RKO (cell line): Measurements from ENCODE around the gene ANKRD13B.

Experiments
- DNase-seq: peaks from one replicate; pipeline ENCODE4 v3.0.0-alpha.2; 2016; ENCODE audit warnings: low spot score

The ANKRD13B gene

DNA sequence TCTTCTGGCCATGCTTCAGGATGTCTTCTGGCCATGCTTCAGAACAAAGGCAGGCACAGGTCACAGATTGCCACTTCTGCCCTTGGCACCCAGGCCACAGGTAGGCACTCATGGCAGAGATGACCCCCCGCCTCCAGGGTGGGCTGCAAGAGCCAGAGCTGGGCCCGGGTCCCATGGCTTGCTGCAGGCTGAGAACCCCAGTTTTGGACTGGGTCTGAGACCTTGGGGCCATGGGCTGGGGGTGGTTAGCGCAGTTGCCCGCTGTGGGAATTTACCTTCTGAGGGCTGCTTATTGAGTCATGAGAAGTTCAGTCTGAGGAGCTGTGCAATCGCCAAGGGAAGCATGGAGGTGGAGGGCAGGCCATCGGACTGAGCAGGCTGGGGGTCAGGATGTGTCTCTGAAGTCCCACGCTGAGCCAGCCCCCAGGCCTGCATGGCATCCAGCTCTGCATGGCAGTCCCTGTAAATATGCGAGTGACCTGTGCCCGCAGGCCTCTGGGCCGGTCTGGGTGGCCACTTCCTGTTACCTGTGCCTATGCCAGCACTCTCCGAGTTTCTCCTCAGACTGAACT lies 1.7 kb downstream of the ANKRD13B start:
- DNase-seq: no peak

DNA sequence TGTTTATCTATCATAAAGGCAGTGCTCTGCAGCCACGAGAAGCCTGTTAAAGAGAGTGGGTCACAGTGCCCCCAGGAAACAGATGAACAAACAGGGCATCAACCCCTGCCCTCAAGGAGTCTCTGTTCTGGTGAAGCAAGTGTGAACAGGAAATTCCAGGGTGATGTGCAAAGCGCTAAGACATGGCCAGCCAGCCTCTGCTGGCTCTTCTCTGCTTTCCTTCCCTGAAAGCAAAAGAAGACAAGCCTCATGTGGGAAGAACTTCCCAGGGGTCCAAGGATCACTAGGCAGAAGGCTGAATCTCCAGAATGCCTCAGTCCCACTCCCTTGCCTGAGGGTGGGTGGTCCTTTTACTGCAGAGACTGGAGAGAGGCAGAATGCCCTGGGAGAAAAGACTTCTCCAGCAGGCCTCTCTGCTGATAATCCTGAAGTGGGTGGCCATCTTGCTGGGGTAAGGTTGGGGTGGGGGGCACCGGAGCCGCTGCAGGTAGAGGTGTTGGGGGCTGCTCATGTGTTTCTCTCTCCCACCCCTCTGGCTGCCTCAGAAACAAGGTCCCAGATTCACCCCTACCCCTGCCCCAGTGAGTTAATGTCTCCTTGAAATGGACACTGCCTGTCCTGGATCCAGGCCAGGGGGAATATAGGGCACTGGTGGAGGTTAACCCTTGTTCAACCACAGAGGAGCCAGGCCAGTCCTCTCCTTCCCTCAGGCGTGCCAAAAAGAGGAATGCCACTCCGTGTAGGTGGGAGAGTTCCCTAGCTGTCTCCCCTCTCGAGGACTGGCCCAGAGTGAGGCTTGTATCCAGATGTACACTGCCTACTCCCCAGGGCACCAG lies 2.4 kb downstream of the ANKRD13B start:
- no peak for DNase-seq

DNA sequence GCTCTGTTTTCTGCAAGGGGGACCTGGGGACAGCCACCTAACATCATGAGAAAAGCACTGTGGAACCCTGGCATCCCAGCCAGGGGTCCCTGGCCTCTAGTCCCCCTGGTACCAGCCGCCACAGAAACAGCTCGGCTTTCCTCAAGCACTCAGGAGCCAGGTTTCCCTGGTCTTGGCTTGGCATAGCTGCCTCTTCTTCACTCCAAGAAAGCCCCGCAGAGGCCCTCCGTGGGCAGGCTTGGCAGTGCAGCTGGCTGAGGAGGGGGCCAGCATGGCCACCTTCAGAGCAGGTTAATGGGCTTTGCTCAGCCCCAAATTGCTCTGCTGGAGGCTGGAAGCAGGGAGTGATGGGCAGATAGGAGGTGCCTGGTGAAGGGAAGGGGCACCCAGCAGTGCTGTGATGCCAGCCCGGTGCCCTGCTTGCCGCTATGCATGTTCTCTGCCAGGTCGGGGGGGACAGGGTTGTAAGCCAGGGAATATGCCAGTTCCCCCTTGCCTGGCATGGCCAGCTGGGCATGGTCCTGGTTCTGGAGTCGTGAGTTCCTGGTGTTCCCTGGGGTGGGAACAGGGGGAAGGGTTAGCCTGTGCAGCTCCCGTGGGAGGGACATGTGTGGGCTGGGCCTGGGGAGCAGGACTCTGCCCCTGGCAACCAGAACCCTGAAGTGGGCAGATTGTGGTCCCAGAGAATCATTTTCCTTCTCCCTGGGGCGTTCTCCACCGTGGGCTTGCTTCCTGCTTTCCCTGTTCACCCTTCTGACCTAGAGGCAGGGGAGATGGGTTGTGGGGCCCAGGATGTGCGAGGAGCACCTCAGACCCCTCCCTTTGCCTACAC lies 3.2 kb downstream of the ANKRD13B start:
- no peak for DNase-seq

- DNase-seq: no peak
Measured at GRCh38 chr17:29596811-29597210, 3.9 kb downstream of the ANKRD13B start.

DNA sequence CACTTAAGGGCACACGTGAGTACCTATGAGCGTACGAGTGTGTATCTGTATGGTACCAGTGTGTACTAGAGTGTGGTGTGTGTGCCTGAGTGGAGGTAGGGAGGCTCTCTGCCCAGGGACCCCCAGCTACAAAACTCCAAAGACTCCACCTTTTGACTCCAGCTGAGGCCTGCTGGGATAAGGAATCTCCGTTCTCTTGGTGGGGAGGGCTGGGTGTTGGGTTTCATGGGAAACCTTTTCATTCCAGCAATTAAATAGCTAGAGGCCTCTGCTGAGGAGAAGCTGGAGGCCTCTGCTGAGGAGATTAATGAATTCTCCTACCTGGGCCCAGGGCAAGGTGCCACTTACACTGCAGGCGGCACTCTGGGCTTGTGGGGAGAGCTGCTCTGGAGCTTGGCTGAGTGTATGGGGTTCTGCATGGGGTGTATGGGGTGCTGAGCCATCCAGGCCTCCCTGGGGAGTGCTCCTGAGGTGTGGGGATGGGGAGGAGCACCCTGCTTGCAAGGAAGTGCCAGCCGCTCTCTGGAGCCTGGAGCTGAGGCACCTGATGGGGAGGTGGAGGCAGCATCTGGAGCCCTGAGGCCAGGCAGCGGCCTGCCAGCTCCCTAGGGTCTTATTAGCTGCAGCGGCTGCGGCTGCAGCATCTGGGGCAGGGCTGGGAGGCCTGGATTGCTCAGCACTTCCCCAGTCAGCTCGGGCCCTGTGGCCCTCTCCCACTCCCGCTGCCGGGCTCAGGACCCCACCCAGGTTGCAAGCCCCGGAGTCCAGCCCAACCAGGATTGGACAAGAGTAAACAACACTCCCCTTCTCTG lies 4.6 kb downstream of the ANKRD13B start:
- no peak for DNase-seq

- no peak for DNase-seq
Measured at GRCh38 chr17:29603109-29603674, 10.3 kb downstream of the ANKRD13B start.

DNA sequence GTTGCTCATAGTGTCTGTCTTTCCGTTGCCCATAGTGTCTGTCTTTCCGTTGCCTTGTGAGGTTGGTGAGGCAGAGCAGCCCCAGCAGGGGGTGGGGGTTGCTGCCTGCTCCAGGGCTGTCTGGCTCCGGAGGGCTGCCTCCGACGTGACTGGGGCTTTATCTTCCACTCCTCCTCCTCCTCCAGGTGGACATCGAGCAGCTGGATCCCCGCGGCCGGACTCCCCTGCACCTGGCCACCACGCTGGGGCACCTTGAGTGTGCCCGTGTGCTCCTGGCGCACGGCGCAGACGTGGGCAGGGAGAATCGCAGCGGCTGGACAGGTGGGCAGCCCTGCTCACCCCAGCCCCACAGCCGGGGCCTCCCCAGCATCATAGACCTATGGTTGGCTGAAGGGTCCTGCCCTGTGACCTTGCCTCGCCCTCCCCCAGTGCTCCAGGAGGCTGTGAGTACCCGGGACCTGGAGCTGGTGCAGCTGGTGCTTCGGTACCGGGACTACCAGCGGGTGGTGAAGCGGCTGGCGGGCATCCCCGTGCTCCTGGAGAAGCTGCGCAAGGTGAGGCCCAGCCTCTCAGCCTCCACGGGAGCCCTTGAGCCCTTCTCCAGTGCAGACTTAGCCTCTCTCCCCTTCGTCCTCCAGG lies 14.7 kb downstream of the ANKRD13B start:
- no peak for DNase-seq

DNA sequence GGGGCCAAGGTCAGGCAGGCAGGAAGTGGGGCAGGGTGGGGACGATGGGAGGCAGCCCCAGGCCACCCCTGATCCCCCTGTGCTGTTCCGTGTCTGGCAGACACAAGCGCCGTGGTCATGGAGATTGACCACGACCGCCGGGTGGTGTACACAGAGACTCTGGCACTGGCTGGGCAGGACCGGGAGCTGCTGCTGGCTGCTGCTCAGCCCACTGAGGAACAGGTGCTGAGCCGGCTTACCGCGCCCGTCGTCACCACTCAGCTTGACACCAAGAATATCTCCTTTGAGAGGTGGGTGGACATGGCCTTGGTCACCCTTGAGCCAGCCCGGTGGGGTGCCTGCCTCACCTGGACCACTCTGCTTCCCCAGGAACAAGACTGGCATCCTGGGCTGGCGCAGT lies 16.1 kb downstream of the ANKRD13B start:
- DNase-seq: no peak

DNA sequence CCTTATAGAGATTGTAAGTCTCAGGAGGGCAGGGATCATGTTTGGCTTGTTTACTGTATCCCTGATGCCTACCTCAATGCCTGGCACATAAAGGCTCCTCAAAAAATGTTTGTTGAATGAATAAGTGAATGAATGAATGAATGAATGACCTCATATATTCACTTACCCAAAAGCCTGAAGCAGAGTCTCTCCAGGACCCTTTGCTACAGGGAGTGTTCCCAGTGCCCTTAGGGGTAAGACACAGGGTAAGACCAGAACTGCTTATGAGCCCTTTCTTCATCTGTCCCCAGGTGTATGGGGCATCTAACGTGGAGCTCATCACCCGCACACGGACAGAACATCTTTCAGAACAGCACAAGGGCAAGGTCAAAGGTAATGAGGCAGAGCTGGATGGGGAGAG lies 17.5 kb downstream of the ANKRD13B start:
- no peak for DNase-seq

DNA sequence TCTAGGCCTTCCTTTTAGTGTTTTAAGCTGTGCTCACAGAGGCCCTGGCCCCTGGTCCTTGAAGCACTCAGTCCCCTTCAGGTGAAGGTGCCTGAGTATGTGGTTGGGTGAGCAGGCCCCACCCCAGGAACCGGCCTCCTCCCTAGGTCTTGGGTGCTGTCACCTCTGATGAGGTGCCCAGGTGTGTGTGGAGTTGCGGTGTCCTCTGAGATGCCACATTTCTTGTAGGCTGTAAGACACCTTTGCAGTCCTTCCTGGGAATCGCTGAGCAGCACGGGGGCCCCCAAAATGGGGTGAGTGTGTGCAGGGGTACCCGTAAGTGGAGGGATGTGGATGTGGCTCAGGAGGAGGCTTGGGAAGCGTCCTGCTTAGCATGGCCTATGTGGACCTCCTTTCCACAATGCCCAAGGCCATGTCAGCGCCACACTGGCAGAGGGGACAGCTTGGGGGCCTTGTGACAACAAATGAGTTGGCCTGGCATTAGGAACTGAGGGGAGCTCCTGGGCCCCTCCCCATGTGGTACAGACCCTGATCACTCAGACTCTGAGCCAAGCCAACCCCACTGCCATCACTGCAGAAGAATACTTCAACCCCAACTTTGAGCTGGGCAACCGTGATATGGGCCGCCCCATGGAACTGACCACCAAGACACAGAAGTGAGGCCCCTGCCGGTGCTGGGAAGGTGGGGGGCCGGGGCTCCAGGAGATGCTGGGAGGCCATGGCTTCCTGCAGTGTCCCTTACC lies 18.6 kb downstream of the ANKRD13B start:
- no peak for DNase-seq

- no peak for DNase-seq
Measured at GRCh38 chr17:29612094-29612403, 19.1 kb downstream of the ANKRD13B start.

GRCh38 chr17:29612404-29613280 lies 19.7 kb downstream of the ANKRD13B start:
- no peak for DNase-seq

GRCh38 chr17:29613352-29613837 lies 20.5 kb downstream of the ANKRD13B start:
- DNase-seq: no peak

GRCh38 chr17:29613856-29614255 lies 20.9 kb downstream of the ANKRD13B start:
- no peak for DNase-seq

DNA sequence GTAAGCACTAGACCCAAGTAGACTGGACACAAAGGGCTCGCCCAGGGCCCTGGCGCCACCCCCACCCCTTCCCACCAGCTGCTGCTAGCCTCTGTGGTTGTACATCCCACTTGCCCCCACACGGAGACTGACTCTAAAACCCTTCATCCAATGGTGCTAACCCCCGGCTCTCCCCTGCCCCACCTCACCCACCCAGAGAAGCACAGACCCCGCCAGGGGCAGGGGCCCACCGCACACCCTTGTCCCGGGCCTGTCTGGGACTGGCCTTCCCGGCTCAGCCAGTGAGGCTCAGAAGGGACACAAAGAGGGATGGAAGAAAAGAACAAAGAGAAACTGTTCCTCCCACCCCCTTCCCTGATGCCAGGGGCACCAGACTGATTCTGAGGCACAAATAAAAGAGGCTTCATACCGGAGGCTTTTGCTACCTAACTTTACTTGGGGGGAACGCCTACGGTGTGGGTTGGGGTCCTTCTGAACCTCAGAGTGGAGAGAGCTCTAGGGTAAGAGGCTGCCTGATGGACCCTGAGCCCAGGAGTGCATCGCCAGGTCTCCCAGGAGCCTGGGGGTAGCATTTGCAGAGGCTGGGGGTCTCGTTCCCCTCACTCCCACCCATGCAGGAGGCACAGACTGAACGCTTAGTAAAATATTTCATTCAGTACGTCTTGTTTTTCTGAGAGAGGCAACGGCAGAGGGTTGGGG lies 21.6 kb downstream of the ANKRD13B start:
- no peak for DNase-seq

GRCh38 chr17:29615048-29615385 lies 22.1 kb downstream of the ANKRD13B start:
- no peak for DNase-seq

DNA sequence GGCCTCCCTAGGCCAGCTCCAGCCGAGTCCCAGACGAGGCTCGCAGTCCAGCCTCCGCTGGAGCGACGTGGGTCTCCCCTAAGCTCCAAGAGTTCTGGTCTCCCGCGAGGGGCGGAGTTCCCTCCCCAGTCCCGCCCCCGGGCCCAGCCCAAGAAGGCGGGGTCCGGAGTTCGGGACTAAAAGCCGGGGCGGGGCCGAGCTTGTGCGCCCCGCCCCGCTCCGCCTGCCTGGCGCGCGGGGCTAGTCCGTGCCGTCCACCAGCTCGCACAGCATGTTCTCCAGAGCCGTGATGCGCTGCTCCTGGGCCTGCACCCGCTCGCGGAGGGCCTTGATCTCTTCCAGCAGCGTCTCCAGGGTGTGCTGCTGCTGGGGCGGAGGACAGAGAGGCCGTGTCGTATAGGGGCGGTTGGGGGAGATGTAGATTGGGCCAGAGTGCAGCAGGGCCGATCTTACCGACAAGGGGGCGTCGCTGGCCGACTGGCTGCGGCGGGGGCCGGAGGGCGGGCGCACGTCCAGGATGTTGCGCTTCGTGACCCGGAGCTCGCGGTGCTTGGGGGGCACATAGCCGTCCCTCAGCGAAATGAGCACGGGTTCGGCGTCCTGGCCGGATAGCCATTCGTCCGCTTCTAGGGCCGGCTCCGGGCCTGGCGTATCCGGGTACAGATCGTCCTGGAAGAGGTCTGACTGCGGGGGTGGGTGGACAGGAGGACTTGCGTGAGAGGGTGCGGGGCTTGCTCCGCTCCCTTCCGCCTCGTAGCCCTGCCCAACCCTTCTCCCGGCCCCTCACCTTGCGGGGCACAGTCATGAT lies 22.8 kb downstream of the ANKRD13B start:
- DNase-seq: no peak
